AG04450 (cell line): ENCODE data around the gene EBF3. TPM values are rescaled to one million over a fixed set of nuclear protein-coding genes. Genes with fewer than 3 reads are reported as not detected.

Experiments
- CTCF ChIA-PET: fragments of 300-600, 350-600 bp; formaldehyde crosslinking; extraction: SDS; loops from one replicate; lab custom pipeline; 2022; ENCODE audit warnings: antibody characterized with exemption, inconsistent platforms; lab: Charles Lee
- POLR2A ChIA-PET: fragments of 350-600 bp; formaldehyde crosslinking; extraction: SDS; loops from one replicate; lab custom pipeline; 2021; ENCODE audit warnings: antibody characterized with exemption, inconsistent platforms; lab: Yijun Ruan, JAX
- DNase-seq: peaks from one replicate; pipeline ENCODE4 v3.0.0-alpha.2; 2011; ENCODE audit warnings: low read depth, low spot score
- H3K27ac ChIP-seq: one replicate; pipeline ENCODE4 v1.5.1; 2012; ENCODE audit warnings: low read depth, low read length, control low read depth
- H3K27me3 ChIP-seq: one replicate; pipeline ENCODE4 v1.6.0; 2012; ENCODE audit warnings: low read length; ENCODE audit not compliant: control insufficient read depth, insufficient read depth
- H3K4me3 ChIP-seq: 2 replicates; pipeline ENCODE4 v1.5.1; 2011; ENCODE audit warnings: mild to moderate bottlenecking, low read depth, low read length, control low read depth
- H3K9me3 ChIP-seq: 2 replicates; pipeline ENCODE4 v1.5.1; 2012; ENCODE audit warnings: low read length; ENCODE audit not compliant: control insufficient read depth, insufficient read depth
- CTCF ChIP-seq: IDR thresholded peaks from 2 replicates; pipeline ENCODE4 v1.5.1; 2011; ENCODE audit warnings: low read depth, low read length, control low read depth, inconsistent platforms
- polyA plus RNA-seq: library from polyadenylated mRNA; depleted of rRNA; stranded (reverse); fragments of >200 nt; gene quantifications from 2 replicates; pipeline ENCODE4 v1.2.3, GENCODE V29; 2011

The EBF3 gene
- polyA plus RNA-seq, 1 experiment = 0.01 TPM

GRCh38 chr10:129978322-129978721 lies 14.2 kb upstream of the EBF3 start:
- H3K27ac ChIP-seq = no peak overlapping the region
- peaks cover 9% of the 10 kb centered on the region for H3K27me3 ChIP-seq
- no peak overlapping the region for H3K4me3 ChIP-seq
- TF ChIP-seq CTCF = no peak
- no peak for DNase-seq
- CTCF ChIA-PET = no interaction called here
- no peaks in the 10 kb centered on the region for H3K9me3 ChIP-seq
- POLR2A ChIA-PET = interaction anchor here (0.5 kb wide), 1 partner anchor 82 kb away, joined by 3 read pairs; no protein-coding TSS in a partner anchor

- no peak overlapping the region for H3K4me3 ChIP-seq
- H3K9me3 ChIP-seq = no peaks in the 10 kb centered on the region
- ChIA-PET POLR2A (no interaction called here), CTCF (no interaction called here)
- TF ChIP-seq CTCF = no peak
- H3K27me3 ChIP-seq = peaks cover 12% of the 10 kb centered on the region
- no peak for DNase-seq
- H3K27ac ChIP-seq = no peak overlapping the region
These were observed 13.7 kb upstream of the EBF3 start for GRCh38 chr10:129977794-129978193.

GRCh38 chr10:129973674-129974059 lies 9.6 kb upstream of the EBF3 start:
- no peak for DNase-seq
- Histone ChIP-seq H3K9me3 (no peaks in the 10 kb centered on the region), H3K27me3 (peaks cover 42% of the 10 kb centered on the region), H3K27ac (no peak overlapping the region), H3K4me3 (no peak overlapping the region)
- TF ChIP-seq CTCF = no peak
- POLR2A ChIA-PET = no interaction called here
- CTCF ChIA-PET = interaction anchor here (1.4 kb wide), 1 partner anchor 137 kb away, joined by 3 read pairs; the partner anchor contains the start of gene C10orf143

- no peak for TF ChIP-seq CTCF
- no peak overlapping the region for H3K27ac ChIP-seq
- H3K4me3 ChIP-seq = no peak overlapping the region
- ChIA-PET POLR2A (no interaction called here), CTCF (no interaction called here)
- H3K27me3 ChIP-seq = peaks cover 48% of the 10 kb centered on the region
- DNase-seq = no peak
- no peaks in the 10 kb centered on the region for H3K9me3 ChIP-seq
These were observed 9.0 kb upstream of the EBF3 start for GRCh38 chr10:129972966-129973673.

- CTCF ChIA-PET = interaction anchor here (0.6 to 2.6 kb wide), 7 partner anchors 15 to 1762 kb away, joined by 3 to 30 read pairs (median 5); no protein-coding TSS in a partner anchor
- POLR2A ChIA-PET = no interaction called here
- TF ChIP-seq CTCF = no peak
- peaks cover 55% of the 10 kb centered on the region for H3K27me3 ChIP-seq
- no peak for DNase-seq
- H3K9me3 ChIP-seq = no peaks in the 10 kb centered on the region
- H3K27ac ChIP-seq = no peak overlapping the region
- no peak overlapping the region for H3K4me3 ChIP-seq
These were observed 8.3 kb upstream of the EBF3 start for GRCh38 chr10:129972145-129972965.
